G401 (cell line): ENCODE data around the gene FADS2. TPM values are rescaled to one million over a fixed set of nuclear protein-coding genes. Genes with fewer than 3 reads are reported as not detected.

Experiments used
- DNase-seq: peaks from one replicate; pipeline ENCODE4 v3.0.0-alpha.2; 2015; ENCODE audit warnings: low spot score
- in situ Hi-C: cut with HindIII; loops from 2 replicates; pipeline ENCODE4 v1.10.0; 2016; ENCODE audit warnings: low sequenced_read_pairs, mixed read lengths
- total RNA-seq: library from RNA; depleted of rRNA; stranded (reverse); fragments of >200 nt; shearing (Covaris generic); gene quantifications from 2 replicates; pipeline ENCODE4 v1.2.3, GENCODE V29; 2014; rRNA removed

FADS2 gene
- 222 and 244 TPM in 2 replicates for total RNA-seq

- in situ Hi-C loops, result no loop called here
- peak; percentile 86 for DNase-seq
These were observed at the start of gene FADS2 for GRCh38 chr11:61827571-61828378. Gene FADS2 (plus strand): TSS chr11:61828300. CDS start chr11:61828391, 91 bp downstream.

- DNase-seq, result no peak
- in situ Hi-C loops, result no loop called here
These were observed 49.7 kb upstream of the FADS2 start for GRCh38 chr11:61778357-61778886.

- DNase-seq, result no peak
- in situ Hi-C loops, result no loop called here
These were observed 49.0 kb upstream of the FADS2 start for GRCh38 chr11:61778920-61779650.

GRCh38 chr11:61779666-61780525 lies 48.2 kb upstream of the FADS2 start:
- no peak for DNase-seq
- in situ Hi-C loops, result no loop called here

- no peak for DNase-seq
- in situ Hi-C loops, result no loop called here
These were observed 47.4 kb upstream of the FADS2 start for GRCh38 chr11:61780581-61781162.

GRCh38 chr11:61781585-61781984 lies 46.5 kb upstream of the FADS2 start:
- DNase-seq, result no peak
- in situ Hi-C loops, result no loop called here

GRCh38 chr11:61782299-61782698 lies 45.8 kb upstream of the FADS2 start:
- no peak for DNase-seq
- in situ Hi-C loops, result no loop called here

GRCh38 chr11:61782841-61783240 lies 45.3 kb upstream of the FADS2 start:
- in situ Hi-C loops, result no loop called here

GRCh38 chr11:61783717-61784505 lies 44.2 kb upstream of the FADS2 start:
- no peak for DNase-seq
- in situ Hi-C loops, result no loop called here

More at GRCh38 chr11:61782841-61783240, 45.3 kb upstream of the FADS2 start:
- DNase-seq, result no peak

- no peak for DNase-seq
- in situ Hi-C loops, result no loop called here
These were observed 43.6 kb upstream of the FADS2 start for GRCh38 chr11:61784506-61784805.

- in situ Hi-C loops, result no loop called here
These were observed 42.2 kb upstream of the FADS2 start for GRCh38 chr11:61785837-61786402.

GRCh38 chr11:61787928-61788491 lies 40.1 kb upstream of the FADS2 start:
- in situ Hi-C loops, result no loop called here
- DNase-seq, result peak; percentile 50

More at GRCh38 chr11:61785837-61786402, 42.2 kb upstream of the FADS2 start:
- no peak for DNase-seq

GRCh38 chr11:61791737-61792309 lies 36.3 kb upstream of the FADS2 start:
- peak; percentile 64 for DNase-seq
- in situ Hi-C loops, result no loop called here

- in situ Hi-C loops, result no loop called here
- DNase-seq, result peak; percentile 93
These were observed 35.6 kb upstream of the FADS2 start, which contains the start of the genes FEN1 and TMEM258 for GRCh38 chr11:61792310-61793082. Gene FEN1 (plus strand): TSS chr11:61792911. CDS start chr11:61795362, 2,451 bp downstream. Gene TMEM258 (minus strand): TSS chr11:61792599. CDS start chr11:61792558, 41 bp downstream.

GRCh38 chr11:61793083-61793828 lies 34.8 kb upstream of the FADS2 start:
- DNase-seq, result no peak
- in situ Hi-C loops, result no loop called here

GRCh38 chr11:61793829-61794204 lies 34.3 kb upstream of the FADS2 start:
- no peak for DNase-seq
- in situ Hi-C loops, result no loop called here
